Measurements from ENCODE around the gene PPL. TPM values are rescaled to one million over a fixed set of nuclear protein-coding genes. Genes with fewer than 3 reads are reported as not detected.

The PPL gene
- total RNA-seq, 1 experiment from 2014 or later = 49.1 TPM

- peak; percentile 95 for DNase-seq (ENCODE audit: unreplicated experiment)
- ChIA-PET CTCF (interaction anchor here (0.6 to 1.3 kb wide), 5 partner anchors 10 to 45 kb away, joined by 3 to 6 read pairs (median 3); no protein-coding TSS in a partner anchor), POLR2A (interaction anchor here (0.5 to 2.3 kb wide), 13 partner anchors 10 to 471 kb away, joined by 3 to 45 read pairs (median 3); partner anchors contain the start of genes NMRAL1 and PPL)
- no peak for TF ChIP-seq CTCF (IDR thresholded peaks at IDR 0.05; ENCODE audit: unreplicated experiment)
- no peaks in the 10 kb centered on the region for H3K27me3 Mint-ChIP-seq (ENCODE audit: insufficient read depth, unreplicated experiment)
- peak overlapping the region; percentile 54 for H3K4me3 Mint-ChIP-seq (ENCODE audit: unreplicated experiment)
- H3K9me3 Mint-ChIP-seq (ENCODE audit: unreplicated experiment) = no peaks in the 10 kb centered on the region
- BruUV-seq (replicated peaks) = no TSS peak
- peaks cover 45% of the 10 kb centered on the region for H3K4me1 Mint-ChIP-seq (ENCODE audit: insufficient read depth, unreplicated experiment)
- no peaks in the 10 kb centered on the region for H3K36me3 Mint-ChIP-seq (ENCODE audit: insufficient read depth, unreplicated experiment)
- H3K27ac Mint-ChIP-seq (ENCODE audit: low read depth, unreplicated experiment) = peak overlapping the region; percentile 91
- intact Hi-C loops (cut with micrococcal nuclease) = no loop called here
These were observed 8.9 kb upstream of the PPL start for GRCh38 chr16:4945560-4946502.

- peaks cover 45% of the 10 kb centered on the region for H3K4me1 Mint-ChIP-seq (ENCODE audit: insufficient read depth, unreplicated experiment)
- CTCF ChIA-PET = interaction anchor here (0.6 to 1.3 kb wide), 7 partner anchors 8 to 142 kb away, joined by 3 to 7 read pairs (median 4); partner anchors contain the start of gene PPL
- DNase-seq (ENCODE audit: unreplicated experiment) = peak; percentile 98
- H3K27me3 Mint-ChIP-seq (ENCODE audit: insufficient read depth, unreplicated experiment) = no peaks in the 10 kb centered on the region
- TF ChIP-seq CTCF (IDR thresholded peaks at IDR 0.05; ENCODE audit: unreplicated experiment) = no peak
- POLR2A ChIA-PET = interaction anchor here (0.5 to 2.3 kb wide), 18 partner anchors 8 to 484 kb away, joined by 3 to 45 read pairs (median 3); partner anchors contain the start of genes ANKS3, DNAAF8, NMRAL1 and PPL
- intact Hi-C loops (cut with micrococcal nuclease) = loop anchor here (1.0 kb wide), 2 partner anchors 9 to 96 kb away; no protein-coding TSS in a partner anchor
- H3K36me3 Mint-ChIP-seq (ENCODE audit: insufficient read depth, unreplicated experiment) = no peaks in the 10 kb centered on the region
- BruUV-seq (replicated peaks) = no TSS peak
- H3K9me3 Mint-ChIP-seq (ENCODE audit: unreplicated experiment) = no peaks in the 10 kb centered on the region
- peak overlapping the region; percentile 91 for H3K27ac Mint-ChIP-seq (ENCODE audit: low read depth, unreplicated experiment)
- peak overlapping the region; percentile 54 for H3K4me3 Mint-ChIP-seq (ENCODE audit: unreplicated experiment)
These were observed 7.7 kb upstream of the PPL start for GRCh38 chr16:4944333-4945281.

- TF ChIP-seq CTCF (IDR thresholded peaks at IDR 0.05; ENCODE audit: unreplicated experiment) = no peak
- intact Hi-C loops (cut with micrococcal nuclease) = no loop called here
- Mint-ChIP-seq H3K4me3 (ENCODE audit: unreplicated experiment) (peak overlapping the region; percentile 59), H3K27me3 (ENCODE audit: insufficient read depth, unreplicated experiment) (no peaks in the 10 kb centered on the region), H3K9me3 (ENCODE audit: unreplicated experiment) (no peaks in the 10 kb centered on the region), H3K27ac (ENCODE audit: low read depth, unreplicated experiment) (peak overlapping the region; percentile 83), H3K36me3 (ENCODE audit: insufficient read depth, unreplicated experiment) (no peaks in the 10 kb centered on the region), H3K4me1 (ENCODE audit: insufficient read depth, unreplicated experiment) (peaks cover 56% of the 10 kb centered on the region)
- DNase-seq (ENCODE audit: unreplicated experiment) = no peak
- no TSS peak for BruUV-seq (replicated peaks)
- CTCF ChIA-PET = interaction anchor here (0.6 to 3.5 kb wide), 3 partner anchors 14 to 95 kb away, joined by 3 to 29 read pairs (median 3); no protein-coding TSS in a partner anchor
- POLR2A ChIA-PET = interaction anchor here (0.5 to 1.5 kb wide), 14 partner anchors 14 to 468 kb away, joined by 3 to 14 read pairs (median 4); partner anchors contain the start of genes GLYR1, SEC14L5 and UBN1
These were observed 5.5 kb upstream of the PPL start for GRCh38 chr16:4942481-4942880.
